ENCODE data around the gene STUM. TPM values are rescaled to one million over a fixed set of nuclear protein-coding genes. Genes with fewer than 3 reads are reported as not detected.

The STUM gene
- total RNA-seq, 1 experiment from 2014 or later, result 0.03 TPM

- BruUV-seq (replicated peaks), result no TSS peak
- CTCF ChIA-PET, result no interaction called here
- no peaks in the 10 kb centered on the region for H3K4me1 ChIP-seq (ENCODE audit: control insufficient read depth, insufficient read depth, low read length)
- no peaks in the 10 kb centered on the region for H3K27me3 ChIP-seq (ENCODE audit: control insufficient read depth, insufficient read depth, low read length)
- no peaks in the 10 kb centered on the region for H3K36me3 ChIP-seq (ENCODE audit: control insufficient read depth, insufficient read depth, low read length)
- DNase-seq (ENCODE audit: low read depth, low spot score), result no peak
- ATAC-seq, result no peak
- intact Hi-C loops (cut with micrococcal nuclease; ENCODE audit: unreplicated experiment), result no loop called here
- no peak overlapping the region for H3K4me3 ChIP-seq (ENCODE audit: low read depth in 2 of 2, low read length in 2 of 2)
- H3K9me3 ChIP-seq (ENCODE audit: control insufficient read depth, insufficient read depth, low read depth, low read length), result no peaks in the 10 kb centered on the region
- TF ChIP-seq REST (IDR thresholded peaks at IDR 0.05; ENCODE audit: insufficient read depth in 1 of 2, low read depth in 2 of 2, low read length in 1 of 2) (no peak), CTCF (IDR thresholded peaks at IDR 0.05) (no peak), SIN3A (IDR thresholded peaks at IDR 0.05; ENCODE audit: borderline replicate concordance, insufficient read depth, low read depth, low read length) (no peak), POLR2AphosphoS5 (IDR thresholded peaks at IDR 0.05; ENCODE audit: low read depth, low read length) (no peak)
- H3K27ac ChIP-seq (ENCODE audit: low read length), result no peak overlapping the region
- POLR2A ChIA-PET, result no interaction called here
- in situ Hi-C loops (cut with HindIII; ENCODE audit: low pct_unique_long_range_greater_than_20kb, low sequenced_read_pairs), result no loop called here
Measured at GRCh38 chr1:226651732-226652105, 103.2 kb downstream of the STUM start.

- intact Hi-C loops (cut with micrococcal nuclease; ENCODE audit: unreplicated experiment) (no loop called here), in situ Hi-C loops (cut with HindIII; ENCODE audit: low pct_unique_long_range_greater_than_20kb, low sequenced_read_pairs) (no loop called here)
- ATAC-seq (no peak), DNase-seq (ENCODE audit: low read depth, low spot score) (no peak)
- ChIA-PET POLR2A (no interaction called here), CTCF (no interaction called here)
- no peaks in the 10 kb centered on the region for H3K36me3 ChIP-seq (ENCODE audit: control insufficient read depth, insufficient read depth, low read length)
- no peak overlapping the region for H3K27ac ChIP-seq (ENCODE audit: low read length)
- H3K9me3 ChIP-seq (ENCODE audit: control insufficient read depth, insufficient read depth, low read depth, low read length), result no peaks in the 10 kb centered on the region
- H3K4me3 ChIP-seq (ENCODE audit: low read depth in 2 of 2, low read length in 2 of 2), result no peak overlapping the region
- H3K4me1 ChIP-seq (ENCODE audit: control insufficient read depth, insufficient read depth, low read length), result no peaks in the 10 kb centered on the region
- H3K27me3 ChIP-seq (ENCODE audit: control insufficient read depth, insufficient read depth, low read length), result no peaks in the 10 kb centered on the region
- no TSS peak for BruUV-seq (replicated peaks)
- no peak for TF ChIP-seq POLR2AphosphoS5 (IDR thresholded peaks at IDR 0.05; ENCODE audit: low read depth, low read length)
- TF ChIP-seq CTCF (IDR thresholded peaks at IDR 0.05), result no peak
- no peak for TF ChIP-seq TCF7L2 (IDR thresholded peaks at IDR 0.05; ENCODE audit: low read depth, low read length)
- TF ChIP-seq REST (IDR thresholded peaks at IDR 0.05; ENCODE audit: insufficient read depth in 1 of 2, low read depth in 2 of 2, low read length in 1 of 2), result no peak
- no peak for TF ChIP-seq SIN3A (IDR thresholded peaks at IDR 0.05; ENCODE audit: borderline replicate concordance, insufficient read depth, low read depth, low read length)
Measured at GRCh38 chr1:226652613-226653012, 104.0 kb downstream of the STUM start.

Data from Panc1 (cell line).